ENCODE measurements around the gene CSN3.

- TF ChIP-seq CTCF (IDR thresholded peaks at IDR 0.05), result no peak
- TF ChIP-seq REST (IDR thresholded peaks at IDR 0.05; ENCODE audit: insufficient read depth in 1 of 2, low read depth in 2 of 2, low read length in 1 of 2), result no peak
- TF ChIP-seq POLR2AphosphoS5 (IDR thresholded peaks at IDR 0.05; ENCODE audit: low read depth, low read length), result no peak
- no peak for TF ChIP-seq SIN3A (IDR thresholded peaks at IDR 0.05; ENCODE audit: borderline replicate concordance, insufficient read depth, low read depth, low read length)
Observed at GRCh38 chr4:70251945-70252277, 9.5 kb downstream of the CSN3 start.
